ENCODE results near the gene VMAC.

- TF ChIP-seq POLR2A (IDR thresholded peaks at IDR 0.05) (no peak), CTCF (IDR thresholded peaks at IDR 0.05 in 8 of 11, conservative IDR thresholded peaks at IDR 0.05 in 3 of 11) (no peak)
Measured at GRCh38 chr19:5880196-5880595, 24.5 kb upstream of the VMAC start.

Measured in spleen (tissue), 7 donors.